ENCODE results near the gene SLCO3A1. TPM values are rescaled to one million over a fixed set of nuclear protein-coding genes. Genes with fewer than 3 reads are reported as not detected.

SLCO3A1 gene
- total RNA-seq, 2 donors from 2014 or later: 7.2 to 11.4 TPM

DNA sequence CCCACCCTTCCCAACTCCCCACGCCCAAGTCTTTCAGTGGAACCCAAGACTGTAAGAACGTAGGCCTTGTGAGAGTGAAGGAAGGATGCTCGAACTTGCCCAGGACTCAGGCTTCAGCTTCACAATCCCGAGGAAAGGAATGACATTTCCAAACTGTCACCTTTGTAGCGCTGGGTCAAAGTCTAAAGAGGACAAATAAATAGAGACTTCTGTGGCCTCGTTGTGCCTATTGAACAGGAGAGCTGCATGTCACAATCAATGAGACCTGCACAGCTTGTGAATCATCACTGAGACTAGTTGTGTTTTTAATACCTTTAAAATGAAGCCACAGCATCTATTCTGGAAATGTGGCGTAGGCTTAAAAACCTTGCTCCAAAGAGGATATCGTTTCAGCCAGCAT, 317.4 kb downstream of the SLCO3A1 start:
- H3K27me3 ChIP-seq (ENCODE audit: control insufficient read depth, insufficient read depth, low read length, poor library complexity, severe bottlenecking): no peaks in the 10 kb centered on the region
- Mint-ChIP-seq H3K27ac (no peak overlapping the region), H3K9me3 (no peaks in the 10 kb centered on the region), H3K4me3 (no peak overlapping the region), H3K27me3 (ENCODE audit: insufficient read depth) (no peaks in the 10 kb centered on the region), H3K36me3 (ENCODE audit: low read depth) (no peaks in the 10 kb centered on the region), H3K4me1 (peaks cover 7% of the 10 kb centered on the region)
- no peaks in the 10 kb centered on the region for H3K4me1 ChIP-seq (ENCODE audit: control insufficient read depth, insufficient read depth, low read length)
- DNase-seq: no peak
- H3K9ac ChIP-seq (ENCODE audit: extremely low read depth, low read length, poor library complexity, severe bottlenecking): no peak overlapping the region
- no peak overlapping the region for H3K27ac ChIP-seq (ENCODE audit: low read depth, low read length)
- no peaks in the 10 kb centered on the region for H3K36me3 ChIP-seq (ENCODE audit: control insufficient read depth, insufficient read depth, low read length)
- TF ChIP-seq, protein P1, sequence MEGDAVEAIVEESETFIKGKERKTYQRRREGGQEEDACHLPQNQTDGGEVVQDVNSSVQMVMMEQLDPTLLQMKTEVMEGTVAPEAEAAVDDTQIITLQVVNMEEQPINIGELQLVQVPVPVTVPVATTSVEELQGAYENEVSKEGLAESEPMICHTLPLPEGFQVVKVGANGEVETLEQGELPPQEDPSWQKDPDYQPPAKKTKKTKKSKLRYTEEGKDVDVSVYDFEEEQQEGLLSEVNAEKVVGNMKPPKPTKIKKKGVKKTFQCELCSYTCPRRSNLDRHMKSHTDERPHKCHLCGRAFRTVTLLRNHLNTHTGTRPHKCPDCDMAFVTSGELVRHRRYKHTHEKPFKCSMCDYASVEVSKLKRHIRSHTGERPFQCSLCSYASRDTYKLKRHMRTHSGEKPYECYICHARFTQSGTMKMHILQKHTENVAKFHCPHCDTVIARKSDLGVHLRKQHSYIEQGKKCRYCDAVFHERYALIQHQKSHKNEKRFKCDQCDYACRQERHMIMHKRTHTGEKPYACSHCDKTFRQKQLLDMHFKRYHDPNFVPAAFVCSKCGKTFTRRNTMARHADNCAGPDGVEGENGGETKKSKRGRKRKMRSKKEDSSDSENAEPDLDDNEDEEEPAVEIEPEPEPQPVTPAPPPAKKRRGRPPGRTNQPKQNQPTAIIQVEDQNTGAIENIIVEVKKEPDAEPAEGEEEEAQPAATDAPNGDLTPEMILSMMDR (conservative IDR thresholded peaks at IDR 0.05): no peak
- whole genome bisulfite sequencing, 2 experiments (ENCODE audit: insufficient coverage in 1 of 2, insufficient read length in 1 of 2): 93 to 96% methylated on average over 5 to 8 of the region's 8 CpGs
- H3K9me3 ChIP-seq (ENCODE audit: control insufficient read depth, low read length): no peaks in the 10 kb centered on the region
- no peak overlapping the region for H3K4me3 ChIP-seq (ENCODE audit: low read length)

DNA sequence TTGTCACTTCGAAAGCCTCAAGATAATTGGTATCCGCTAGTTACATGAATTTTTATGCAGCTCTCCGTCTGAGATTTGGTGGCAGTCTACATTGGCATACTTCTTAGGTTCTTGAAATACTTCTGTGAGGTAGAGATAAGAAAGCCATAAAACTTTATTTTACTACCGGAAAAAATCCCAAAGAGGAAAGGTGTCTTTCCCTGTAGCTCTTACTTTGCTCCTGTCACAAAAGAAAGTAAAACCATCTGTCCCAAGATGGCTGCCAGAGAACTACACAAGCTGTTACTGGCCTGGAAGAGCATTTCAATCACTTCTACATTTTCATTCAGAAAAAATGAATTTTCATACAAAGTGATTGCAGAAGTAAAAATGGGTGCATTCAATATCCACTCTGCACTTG, 325.4 kb downstream of the SLCO3A1 start:
- no peaks in the 10 kb centered on the region for H3K36me3 Mint-ChIP-seq (ENCODE audit: low read depth)

DNA sequence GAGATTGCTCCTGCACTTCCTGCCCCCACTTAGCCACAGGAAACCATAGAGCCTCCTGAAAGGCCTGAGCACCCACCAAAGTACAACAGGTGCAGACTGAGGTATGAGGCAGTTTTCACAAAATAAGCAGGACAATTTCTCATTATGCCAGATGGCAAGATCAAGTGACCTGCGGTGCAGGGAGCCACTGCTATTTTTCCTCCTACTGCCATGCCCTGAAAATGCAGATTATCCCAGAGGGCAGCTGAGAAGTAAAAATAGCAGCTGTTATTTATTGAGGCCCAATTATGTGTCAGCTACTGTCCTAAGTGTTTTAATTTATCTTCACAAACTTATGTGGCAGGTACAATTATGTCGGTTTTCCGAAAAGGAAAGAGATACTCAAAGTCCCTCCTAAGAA, 330.6 kb downstream of the SLCO3A1 start:
- H3K36me3 Mint-ChIP-seq (ENCODE audit: low read depth): no peaks in the 10 kb centered on the region
- TF ChIP-seq, protein P1 (conservative IDR thresholded peaks at IDR 0.05): no peak
- no peak for DNase-seq
- WGBS, 2 experiments (ENCODE audit: insufficient coverage in 1 of 2, insufficient read length in 1 of 2): 86 to 93% methylated on average over 2 to 3 of the region's 3 CpGs
- Histone ChIP-seq H3K9me3 (ENCODE audit: control insufficient read depth, low read length) (no peaks in the 10 kb centered on the region), H3K27me3 (ENCODE audit: control insufficient read depth, insufficient read depth, low read length, poor library complexity, severe bottlenecking) (no peaks in the 10 kb centered on the region), H3K9ac (ENCODE audit: extremely low read depth, low read length, poor library complexity, severe bottlenecking) (no peak overlapping the region), H3K4me1 (ENCODE audit: control insufficient read depth, insufficient read depth, low read length) (no peaks in the 10 kb centered on the region), H3K27ac (ENCODE audit: low read depth, low read length) (no peak overlapping the region), H3K36me3 (ENCODE audit: control insufficient read depth, insufficient read depth, low read length) (no peaks in the 10 kb centered on the region), H3K4me3 (ENCODE audit: low read length) (no peak overlapping the region)
- H3K27me3 Mint-ChIP-seq (ENCODE audit: insufficient read depth): peaks cover 2% of the 10 kb centered on the region
- no peak overlapping the region for H3K27ac Mint-ChIP-seq
- H3K9me3 Mint-ChIP-seq: no peaks in the 10 kb centered on the region
- H3K4me3 Mint-ChIP-seq: no peak overlapping the region
- peaks cover 6% of the 10 kb centered on the region for H3K4me1 Mint-ChIP-seq

More for the DNA sequence above, 325.4 kb downstream of the SLCO3A1 start:
- no peak overlapping the region for H3K4me3 ChIP-seq (ENCODE audit: low read length)
- no peaks in the 10 kb centered on the region for H3K4me1 Mint-ChIP-seq
- 98 to 100% methylated on average over 2 to 4 of the region's 4 CpGs for WGBS, 2 experiments (ENCODE audit: insufficient coverage in 1 of 2, insufficient read length in 1 of 2)
- no peak overlapping the region for H3K27ac Mint-ChIP-seq
- H3K36me3 ChIP-seq (ENCODE audit: control insufficient read depth, insufficient read depth, low read length): no peaks in the 10 kb centered on the region
- no peak overlapping the region for H3K4me3 Mint-ChIP-seq
- H3K27me3 Mint-ChIP-seq (ENCODE audit: insufficient read depth): no peaks in the 10 kb centered on the region
- no peak overlapping the region for H3K9ac ChIP-seq (ENCODE audit: extremely low read depth, low read length, poor library complexity, severe bottlenecking)
- no peaks in the 10 kb centered on the region for H3K4me1 ChIP-seq (ENCODE audit: control insufficient read depth, insufficient read depth, low read length)
- TF ChIP-seq, protein P1 (conservative IDR thresholded peaks at IDR 0.05): no peak
- H3K9me3 ChIP-seq (ENCODE audit: control insufficient read depth, low read length): no peaks in the 10 kb centered on the region
- H3K27ac ChIP-seq (ENCODE audit: low read depth, low read length): no peak overlapping the region
- no peak for DNase-seq
- no peaks in the 10 kb centered on the region for H3K27me3 ChIP-seq (ENCODE audit: control insufficient read depth, insufficient read depth, low read length, poor library complexity, severe bottlenecking)
- no peaks in the 10 kb centered on the region for H3K9me3 Mint-ChIP-seq

Measured in endodermal cell (in vitro differentiated cells).